HUDEP-2 (cell line): ENCODE data around the gene S100A6.
"Not testable (repeated sequence)": the region's sequence is repeated elsewhere in the genome, so short reads cannot be mapped to it uniquely, and the experiment has no call there.

Experiments
- DNase-seq, 76 experiments: peaks; one replicate each; lab custom pipeline; 2025; ENCODE audit not compliant: unreplicated experiment in 76 of 76; lab: John Stamatoyannopoulos, UW

S100A6 gene

GRCh38 chr1:153533689-153534201 lies 2.0 kb downstream of the S100A6 start:
- peak in 48 of 76 experiments; percentile 23 to 77 (median 54) for DNase-seq

- DNase-seq, result peak in 74 of 76 experiments; percentile 19 to 90 (median 78)
These were observed 2.8 kb downstream of the S100A6 start for GRCh38 chr1:153532769-153533599.

DNA sequence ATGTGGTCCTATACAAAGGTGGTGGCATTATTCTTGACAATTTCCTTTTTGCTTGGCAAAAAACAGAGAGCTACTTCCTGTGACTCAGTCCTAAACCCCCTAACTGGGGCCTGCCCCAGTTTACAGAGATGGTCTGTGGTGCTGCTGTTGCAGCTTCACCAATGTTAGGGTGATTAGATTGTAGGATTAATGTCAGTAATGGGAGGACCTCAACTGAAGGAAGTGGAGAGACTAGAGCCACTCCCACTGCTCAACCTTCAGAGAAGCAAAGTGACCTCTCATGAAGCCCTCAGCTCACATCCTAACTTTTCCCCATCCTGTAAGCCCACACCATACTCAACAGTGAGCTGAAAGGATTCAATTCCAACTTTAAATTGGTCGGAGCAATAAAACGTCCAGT lies 3.6 kb downstream of the S100A6 start:
- DNase-seq, result peak in 57 of 76 experiments; percentile 20 to 84 (median 52)

- peak in 1 of 76 experiments; percentile 0 for DNase-seq
These were observed 4.2 kb downstream of the S100A6 start for GRCh38 chr1:153531638-153532037.

DNA sequence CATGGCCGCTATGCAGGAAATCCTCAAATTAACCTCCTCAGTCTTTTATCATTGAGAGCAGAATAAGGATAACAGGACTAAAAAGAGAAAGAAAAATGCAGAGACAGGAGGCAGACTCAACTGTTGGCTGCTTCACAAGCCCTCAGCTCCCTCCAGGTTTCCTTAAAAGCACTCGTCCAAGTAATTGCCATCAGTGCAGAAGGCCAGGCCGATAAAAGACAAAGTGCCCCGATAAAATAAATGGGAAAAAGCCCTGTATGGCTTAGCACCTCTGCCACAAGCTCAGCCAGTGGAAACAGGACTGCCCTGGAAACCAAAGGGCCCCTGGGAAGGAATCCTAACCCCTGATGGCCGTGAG lies 8.1 kb downstream of the S100A6 start:
- no peak for DNase-seq

DNA sequence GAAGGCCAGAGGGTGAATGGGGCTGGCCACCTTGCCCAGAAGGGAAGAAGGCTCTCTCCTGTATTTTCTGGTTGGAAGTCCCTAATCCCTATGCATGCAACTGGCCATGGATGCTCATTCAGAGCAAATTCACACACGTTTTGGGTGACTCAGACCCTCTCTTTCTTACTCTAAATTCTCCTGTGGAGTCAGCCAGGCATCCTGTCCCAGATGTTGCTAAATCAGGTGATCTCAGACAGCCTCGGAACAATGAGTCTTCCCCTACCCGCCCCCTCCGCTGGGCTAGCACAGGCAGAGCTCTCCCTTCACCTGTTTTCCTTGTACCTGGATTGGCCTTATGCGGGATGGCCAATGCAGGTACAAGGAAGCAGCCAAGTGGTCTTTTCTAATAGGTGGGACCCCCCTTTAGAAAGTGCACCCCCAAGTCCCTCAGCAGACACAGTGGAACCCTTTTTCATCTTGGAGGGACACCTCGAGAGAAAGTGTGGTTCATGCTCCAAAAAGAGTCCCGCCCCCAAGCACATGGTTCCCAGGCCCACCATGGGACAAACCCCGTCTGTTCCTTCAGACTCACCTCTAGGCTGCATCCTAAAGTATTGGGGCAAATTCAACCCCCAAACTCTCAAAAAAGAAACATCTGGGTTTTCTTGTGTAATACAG lies 8.6 kb downstream of the S100A6 start:
- peak in 2 of 76 experiments; percentile 37 to 48 for DNase-seq

GRCh38 chr1:153526132-153526543 lies 9.7 kb downstream of the S100A6 start:
- peak in 74 of 76 experiments; percentile 39 to 96 (median 85) for DNase-seq

GRCh38 chr1:153525088-153525728 lies 10.6 kb downstream of the S100A6 start:
- DNase-seq, result peak in 5 of 76 experiments; percentile 10 to 40 (median 26)

DNA sequence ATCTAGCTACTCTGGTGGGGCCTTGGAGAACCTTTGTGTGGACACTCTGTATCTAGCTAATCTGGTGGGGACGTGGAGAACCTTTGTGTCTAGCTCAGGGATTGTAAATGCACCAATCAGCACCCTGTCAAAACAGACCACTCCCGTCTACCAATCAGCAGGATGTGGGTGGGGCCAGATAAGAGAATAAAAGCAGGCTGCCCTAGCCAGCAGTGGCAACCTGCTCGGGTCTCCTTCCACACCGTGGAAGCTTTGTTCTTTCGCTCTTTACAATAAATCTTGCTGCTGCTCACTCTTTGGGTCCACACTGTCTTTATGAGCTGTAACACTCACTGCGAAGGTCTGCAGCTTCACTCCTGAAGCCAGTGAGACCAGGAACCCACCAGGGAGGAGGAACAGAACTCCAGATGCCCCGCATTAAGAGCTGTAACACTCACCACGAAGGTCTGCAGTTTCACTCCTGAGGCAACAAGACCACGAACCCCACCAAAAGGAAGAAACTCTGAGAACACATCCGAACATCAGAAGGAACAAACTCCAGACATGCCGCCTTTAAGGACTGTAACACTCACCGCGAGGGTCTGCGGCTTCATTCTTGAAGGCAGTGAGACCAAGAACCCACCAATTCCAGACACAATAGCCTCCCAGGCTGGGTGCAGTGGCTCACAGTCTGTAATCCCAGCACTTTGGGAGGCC lies 13.3 kb downstream of the S100A6 start:
- DNase-seq, result peak in 5 of 76 experiments; percentile 10 to 24 (median 13)

DNA sequence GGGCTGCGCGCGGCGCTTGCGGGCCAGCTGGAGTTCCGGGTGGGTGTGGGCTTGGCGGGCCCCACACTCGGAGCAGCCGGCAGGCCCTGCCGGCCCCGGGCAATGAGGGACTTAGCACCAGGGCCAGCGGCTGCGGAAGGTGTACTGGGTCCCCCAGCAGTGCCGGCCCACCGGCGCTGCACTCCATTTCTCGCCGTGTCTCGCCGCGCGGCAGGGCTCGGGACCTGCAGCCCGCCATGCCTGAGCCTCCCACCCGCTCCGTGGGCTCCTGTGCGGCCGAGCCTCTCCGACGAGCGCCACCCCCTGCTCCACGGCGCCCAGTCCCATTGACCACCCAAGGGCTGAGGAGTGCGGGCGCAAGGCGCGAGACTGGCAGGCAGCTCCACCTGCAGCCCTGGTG lies 14.0 kb downstream of the S100A6 start:
- DNase-seq, result not testable (repeated sequence)

DNA sequence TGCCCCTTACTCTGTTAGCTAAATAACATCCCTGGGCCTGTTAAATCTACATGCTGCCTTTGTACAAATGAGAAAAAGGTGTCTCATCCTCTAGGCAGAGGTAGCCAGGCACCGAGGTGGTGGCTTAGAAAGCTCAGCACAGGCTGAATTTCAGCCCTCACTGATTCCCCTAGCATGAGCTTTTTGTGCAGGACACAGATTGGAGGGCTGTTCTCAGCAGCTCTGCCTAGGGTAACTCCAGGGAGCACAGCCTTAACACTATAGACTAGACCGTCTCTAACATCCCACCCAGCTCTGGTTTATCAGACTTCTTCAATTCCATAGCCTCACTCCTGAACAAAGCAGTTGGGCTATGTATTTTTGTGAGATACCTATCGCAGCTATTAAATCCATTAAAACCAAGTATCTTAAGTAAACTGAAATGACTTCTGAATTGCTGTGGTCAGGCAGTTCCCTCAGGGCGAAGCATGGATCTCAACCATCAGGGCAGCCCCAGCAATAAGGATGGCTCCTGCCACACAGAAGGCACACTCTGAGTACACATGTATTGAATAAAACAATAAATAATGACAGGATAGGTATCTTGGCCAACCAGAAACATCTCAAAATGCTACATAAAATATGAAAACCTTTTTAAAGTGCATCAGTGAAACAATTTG lies 14.8 kb downstream of the S100A6 start:
- DNase-seq, result peak in 1 of 76 experiments; percentile 1

DNA sequence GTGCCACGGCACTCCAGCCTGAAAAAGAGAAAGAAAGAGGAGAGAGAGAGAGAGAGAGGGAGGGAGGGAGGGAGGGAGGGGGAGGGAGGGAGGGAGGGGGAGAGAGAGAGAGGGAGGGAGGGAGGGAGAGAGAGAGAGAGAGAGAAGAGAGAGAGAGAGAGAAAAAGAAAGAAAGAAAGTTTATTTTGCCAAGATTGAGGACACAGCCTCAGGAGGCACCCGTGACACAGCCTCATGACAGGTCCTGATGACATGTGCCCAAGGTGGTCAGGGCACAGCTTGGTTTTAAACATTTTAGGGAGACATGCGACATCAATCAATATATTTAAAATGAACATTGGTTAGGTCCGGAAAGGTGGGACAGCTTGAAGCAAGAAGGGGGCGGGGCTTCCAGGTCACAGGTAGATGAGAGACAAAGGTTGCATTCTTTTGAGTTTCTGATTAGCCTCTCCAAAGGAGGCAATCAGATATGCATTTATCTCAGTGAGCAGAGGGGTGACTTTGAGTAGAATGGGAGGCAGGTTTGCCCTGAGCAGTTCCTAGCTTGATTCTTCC lies 15.6 kb downstream of the S100A6 start:
- peak in 1 of 76 experiments; percentile 15 for DNase-seq

- DNase-seq, result no peak
These were observed 16.5 kb downstream of the S100A6 start for GRCh38 chr1:153519242-153519641.

DNA sequence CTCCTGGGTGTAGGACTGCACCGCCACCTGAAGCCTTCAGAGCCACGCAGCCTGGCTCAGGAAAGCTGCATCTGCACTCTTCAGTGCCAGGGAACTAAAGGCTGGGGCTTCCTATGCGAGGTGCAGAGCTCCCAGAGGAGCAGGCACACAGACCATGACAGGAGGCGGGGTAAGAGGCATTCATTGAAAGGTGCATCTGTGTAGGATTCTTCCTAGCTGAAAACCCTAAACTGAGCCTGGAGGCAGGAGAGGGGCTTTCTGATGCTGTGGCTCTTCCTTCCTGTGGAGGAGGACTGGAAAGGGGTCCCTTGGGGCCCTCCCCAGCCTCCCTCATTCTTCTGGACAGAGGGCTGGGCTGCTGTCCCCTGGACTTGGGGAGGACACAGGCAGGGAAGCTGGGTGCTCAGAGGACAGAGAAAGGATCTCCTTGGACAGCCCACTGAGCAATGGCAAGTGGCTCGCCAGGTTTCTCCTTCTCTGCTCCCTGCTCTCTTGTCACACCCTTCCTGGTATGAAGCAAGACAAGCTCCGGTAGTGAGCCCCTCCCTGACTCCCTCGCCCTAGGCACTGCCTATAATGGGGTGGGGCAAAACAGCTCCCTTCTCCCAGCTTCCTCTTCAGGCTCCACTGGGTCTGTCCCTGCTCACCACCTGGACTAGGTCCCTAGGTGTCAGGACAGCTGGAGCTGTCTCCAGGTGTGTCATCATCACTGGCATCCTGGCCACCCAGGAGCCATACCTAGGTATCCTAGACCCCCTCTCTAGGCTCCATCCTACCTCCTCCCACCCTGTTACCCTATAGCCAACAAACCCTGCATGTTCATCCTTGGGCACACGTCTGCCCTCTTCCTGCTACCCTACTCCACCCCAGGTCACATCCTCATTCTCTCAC lies 20.0 kb downstream of the S100A6 start:
- peak in 66 of 76 experiments; percentile 10 to 77 (median 49) for DNase-seq

DNA sequence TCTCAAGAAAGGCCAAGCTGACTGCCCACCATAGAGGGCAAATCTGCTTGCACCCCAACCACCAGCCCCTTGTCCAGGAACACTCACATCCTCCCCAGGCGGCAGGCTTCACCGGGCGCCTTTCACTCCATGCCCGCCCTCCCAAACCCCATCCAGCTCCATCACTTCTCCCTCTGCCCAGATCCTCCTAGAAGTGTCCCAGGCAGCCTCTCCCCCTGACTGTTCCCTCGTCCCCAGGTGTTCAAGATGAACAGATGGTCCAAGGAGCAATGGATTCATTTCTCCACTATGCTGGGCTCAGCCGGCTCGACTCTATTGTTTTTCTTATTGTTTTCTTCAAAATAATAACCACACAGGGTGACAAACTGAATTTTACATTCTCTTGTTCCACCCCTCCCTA lies 22.1 kb downstream of the S100A6 start:
- no peak for DNase-seq

DNA sequence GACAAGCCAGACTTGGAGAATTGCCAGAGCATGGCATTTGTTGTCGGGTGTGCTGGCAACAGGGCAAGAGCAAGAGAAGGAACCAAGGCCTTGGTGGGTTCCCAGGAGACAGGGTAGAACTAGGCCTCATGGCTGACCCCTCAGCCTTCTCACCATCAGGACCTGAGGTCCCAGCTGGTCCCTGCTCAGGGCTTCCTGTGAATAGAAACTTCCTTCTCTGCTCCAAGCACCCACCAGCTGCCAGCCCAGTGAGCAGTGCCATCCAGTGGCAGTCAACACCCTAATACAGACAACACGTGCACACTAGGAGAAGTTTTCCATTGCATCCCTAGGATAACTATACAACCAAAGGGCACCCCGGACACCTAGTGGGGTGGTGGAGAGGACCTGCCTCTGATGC lies 22.8 kb downstream of the S100A6 start:
- DNase-seq, result peak in 1 of 76 experiments; percentile 0

GRCh38 chr1:153510984-153511410 lies 24.8 kb downstream of the S100A6 start:
- peak in 70 of 76 experiments; percentile 29 to 88 (median 70) for DNase-seq

DNA sequence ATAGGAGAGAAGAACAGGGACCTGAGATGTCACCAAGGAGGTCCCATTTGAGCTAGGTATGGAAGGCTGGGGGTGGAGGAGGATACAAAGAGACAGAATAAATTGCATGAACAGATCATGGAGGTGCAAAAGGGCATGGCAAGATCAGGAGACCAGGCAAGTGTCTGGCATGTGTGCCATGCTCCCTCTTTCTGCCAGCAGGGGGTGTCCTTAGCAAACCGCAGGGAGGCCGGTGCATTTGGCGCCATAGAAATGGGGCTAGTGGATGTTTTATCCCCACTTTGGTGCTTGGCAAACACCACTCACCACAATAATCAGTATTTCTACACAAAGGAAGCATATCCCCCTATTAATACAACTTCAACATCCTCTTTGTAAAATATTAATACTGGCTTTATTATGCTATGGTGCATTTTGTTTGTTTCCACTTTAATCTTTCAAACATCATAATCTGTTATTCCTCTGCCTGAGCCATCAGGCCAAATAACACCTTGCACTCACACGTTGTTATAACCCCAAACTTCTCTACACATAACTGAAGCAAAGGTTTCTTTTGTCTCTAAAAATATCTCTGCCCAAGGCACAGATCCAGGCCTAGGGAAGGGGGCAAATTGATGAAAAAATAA lies 25.9 kb downstream of the S100A6 start:
- peak in 68 of 76 experiments; percentile 17 to 84 (median 64) for DNase-seq
